ENCODE measurements around the gene MMP14.
"Not testable (repeated sequence)": the region's sequence is repeated elsewhere in the genome, so short reads cannot be mapped to it uniquely, and the experiment has no call there.

MMP14 gene

GRCh38 chr14:22848351-22849164 is 12.2 kb downstream of the MMP14 start:
- no peak overlapping the region for H3K27ac ChIP-seq (ENCODE audit: low read length)

GRCh38 chr14:22849212-22849819 is 12.9 kb downstream of the MMP14 start:
- H3K9ac ChIP-seq (ENCODE audit: low read length): no peak overlapping the region
- peaks cover 3% of the 10 kb centered on the region; the same call in 1 of the 2 replicates for H3K4me1 ChIP-seq (ENCODE audit: low read length)
- no peaks in the 10 kb centered on the region for H3K36me3 ChIP-seq (replicated peaks; ENCODE audit: insufficient read depth, low read length)
- TF ChIP-seq EZH2 (optimal IDR thresholded peaks at IDR 0.05; ENCODE audit: low read depth, low read length) (no peak), CTCF (IDR thresholded peaks at IDR 0.05; ENCODE audit: low read length) (no peak), EZH2phosphoT487 (IDR thresholded peaks at IDR 0.05; ENCODE audit: low read length) (no peak)
- no peaks in the 10 kb centered on the region for H3K27me3 ChIP-seq (replicated peaks; ENCODE audit: insufficient read depth, low read length)
- no peaks in the 10 kb centered on the region for H4K20me1 ChIP-seq (ENCODE audit: insufficient read depth, low read length)
- H2AFZ ChIP-seq (ENCODE audit: low read length): no peak overlapping the region
- H3K4me3 ChIP-seq (ENCODE audit: low read length): no peak overlapping the region
- no peaks in the 10 kb centered on the region for H3F3A ChIP-seq (ENCODE audit: insufficient read depth, low read length)
- no peaks in the 10 kb centered on the region for H3K9me3 ChIP-seq (replicated peaks; ENCODE audit: insufficient read depth, low read length)
- no peak for DNase-seq
- no peak overlapping the region for H3K4me2 ChIP-seq (ENCODE audit: low read depth, low read length)
- no peak overlapping the region for H3K27ac ChIP-seq (ENCODE audit: low read length)
- no peaks in the 10 kb centered on the region for H3K9me2 ChIP-seq (replicated peaks; ENCODE audit: insufficient read depth, low read length)
- H3K79me2 ChIP-seq (ENCODE audit: low read length): no peaks in the 10 kb centered on the region

More at GRCh38 chr14:22848351-22849164, 12.2 kb downstream of the MMP14 start:
- no peak for DNase-seq
- peaks cover 3% of the 10 kb centered on the region; the same call in 1 of the 2 replicates for H3K4me1 ChIP-seq (ENCODE audit: low read length)
- no peak overlapping the region for H2AFZ ChIP-seq (ENCODE audit: low read length)
- no peak overlapping the region for H3K9ac ChIP-seq (ENCODE audit: low read length)
- H3F3A ChIP-seq (ENCODE audit: insufficient read depth, low read length): no peaks in the 10 kb centered on the region
- no peaks in the 10 kb centered on the region for H3K79me2 ChIP-seq (ENCODE audit: low read length)
- H4K20me1 ChIP-seq (ENCODE audit: insufficient read depth, low read length): no peaks in the 10 kb centered on the region
- H3K36me3 ChIP-seq (replicated peaks; ENCODE audit: insufficient read depth, low read length): no peaks in the 10 kb centered on the region
- TF ChIP-seq EZH2 (optimal IDR thresholded peaks at IDR 0.05; ENCODE audit: low read depth, low read length) (no peak), EZH2phosphoT487 (IDR thresholded peaks at IDR 0.05; ENCODE audit: low read length) (no peak), CTCF (IDR thresholded peaks at IDR 0.05; ENCODE audit: low read length) (no peak)
- no peaks in the 10 kb centered on the region for H3K27me3 ChIP-seq (replicated peaks; ENCODE audit: insufficient read depth, low read length)
- no peaks in the 10 kb centered on the region for H3K9me2 ChIP-seq (replicated peaks; ENCODE audit: insufficient read depth, low read length)
- no peak overlapping the region for H3K4me3 ChIP-seq (ENCODE audit: low read length)
- no peaks in the 10 kb centered on the region for H3K9me3 ChIP-seq (replicated peaks; ENCODE audit: insufficient read depth, low read length)
- H3K4me2 ChIP-seq (ENCODE audit: low read depth, low read length): no peak overlapping the region

GRCh38 chr14:22850944-22851764 is 14.8 kb downstream of the MMP14 start:
- H3K4me2 ChIP-seq (ENCODE audit: low read depth, low read length): no peak overlapping the region
- TF ChIP-seq CTCF (IDR thresholded peaks at IDR 0.05; ENCODE audit: low read length) (no peak), EZH2 (optimal IDR thresholded peaks at IDR 0.05; ENCODE audit: low read depth, low read length) (no peak), EZH2phosphoT487 (IDR thresholded peaks at IDR 0.05; ENCODE audit: low read length) (no peak)

GRCh38 chr14:22852178-22852577 is 15.8 kb downstream of the MMP14 start:
- H3K27ac ChIP-seq (ENCODE audit: low read length); H3K4me1 ChIP-seq (ENCODE audit: low read length); H3K27me3 ChIP-seq (replicated peaks; ENCODE audit: insufficient read depth, low read length); H3K4me3 ChIP-seq (ENCODE audit: low read length); H4K20me1 ChIP-seq (ENCODE audit: insufficient read depth, low read length); H3F3A ChIP-seq (ENCODE audit: insufficient read depth, low read length); DNase-seq; H2AFZ ChIP-seq (ENCODE audit: low read length); H3K36me3 ChIP-seq (replicated peaks; ENCODE audit: insufficient read depth, low read length); H3K79me2 ChIP-seq (ENCODE audit: low read length); H3K9me2 ChIP-seq (replicated peaks; ENCODE audit: insufficient read depth, low read length); H3K4me2 ChIP-seq (ENCODE audit: low read depth, low read length); H3K9me3 ChIP-seq (replicated peaks; ENCODE audit: insufficient read depth, low read length); H3K9ac ChIP-seq (ENCODE audit: low read length): not testable (repeated sequence)

More at GRCh38 chr14:22850944-22851764, 14.8 kb downstream of the MMP14 start:
- Histone ChIP-seq H2AFZ (ENCODE audit: low read length) (no peak overlapping the region), H3K4me1 (ENCODE audit: low read length) (peaks cover 3% of the 10 kb centered on the region; the same call in 1 of the 2 replicates), H3K9me2 (replicated peaks; ENCODE audit: insufficient read depth, low read length) (no peaks in the 10 kb centered on the region), H3K4me3 (ENCODE audit: low read length) (no peak overlapping the region), H3K27ac (ENCODE audit: low read length) (no peak overlapping the region), H3K27me3 (replicated peaks; ENCODE audit: insufficient read depth, low read length) (no peaks in the 10 kb centered on the region), H3K79me2 (ENCODE audit: low read length) (no peaks in the 10 kb centered on the region), H4K20me1 (ENCODE audit: insufficient read depth, low read length) (no peaks in the 10 kb centered on the region), H3F3A (ENCODE audit: insufficient read depth, low read length) (no peaks in the 10 kb centered on the region), H3K9me3 (replicated peaks; ENCODE audit: insufficient read depth, low read length) (no peaks in the 10 kb centered on the region), H3K36me3 (replicated peaks; ENCODE audit: insufficient read depth, low read length) (no peaks in the 10 kb centered on the region), H3K9ac (ENCODE audit: low read length) (no peak overlapping the region)
- no peak for DNase-seq

Data from MM.1S (cell line).